Nephron (organoid): ENCODE data around the gene COL1A1.

Source experiments
- H3K27ac Mint-ChIP-seq, 3 experiments: 2 replicates each; pipeline ENCODE4 v1.8.0; 2020; ENCODE audit warnings: mixed read lengths in 3 of 3, mild to moderate bottlenecking in 2 of 3, moderate library complexity in 1 of 3
- H3K27me3 Mint-ChIP-seq: 2 replicates; pipeline ENCODE4 v1.8.0; 2021; ENCODE audit warnings: low read depth, mild to moderate bottlenecking, moderate library complexity, mixed read lengths
- H3K36me3 Mint-ChIP-seq: 2 replicates; pipeline ENCODE4 v1.8.0; 2020; ENCODE audit warnings: low read depth, mixed read lengths
- H3K4me1 Mint-ChIP-seq: 2 replicates; pipeline ENCODE4 v1.8.0; 2020; ENCODE audit warnings: mixed read lengths
- H3K4me3 Mint-ChIP-seq, 3 experiments: 2 replicates each; pipeline ENCODE4 v1.8.0; 2020; ENCODE audit warnings: mild to moderate bottlenecking in 3 of 3, mixed read lengths in 3 of 3, moderate library complexity in 2 of 3
- H3K9me3 Mint-ChIP-seq: 2 replicates; pipeline ENCODE4 v1.8.0; 2020; ENCODE audit warnings: mixed read lengths
- CTCF ChIP-seq, 3 experiments: fragments of 200-600 bp; sonication (generic); IDR thresholded peaks; one replicate each; pipeline ENCODE4 v1.5.0; 2021; ENCODE audit warnings: antibody characterized with exemption in 3 of 3; ENCODE audit not compliant: unreplicated experiment in 3 of 3

Gene COL1A1

DNA sequence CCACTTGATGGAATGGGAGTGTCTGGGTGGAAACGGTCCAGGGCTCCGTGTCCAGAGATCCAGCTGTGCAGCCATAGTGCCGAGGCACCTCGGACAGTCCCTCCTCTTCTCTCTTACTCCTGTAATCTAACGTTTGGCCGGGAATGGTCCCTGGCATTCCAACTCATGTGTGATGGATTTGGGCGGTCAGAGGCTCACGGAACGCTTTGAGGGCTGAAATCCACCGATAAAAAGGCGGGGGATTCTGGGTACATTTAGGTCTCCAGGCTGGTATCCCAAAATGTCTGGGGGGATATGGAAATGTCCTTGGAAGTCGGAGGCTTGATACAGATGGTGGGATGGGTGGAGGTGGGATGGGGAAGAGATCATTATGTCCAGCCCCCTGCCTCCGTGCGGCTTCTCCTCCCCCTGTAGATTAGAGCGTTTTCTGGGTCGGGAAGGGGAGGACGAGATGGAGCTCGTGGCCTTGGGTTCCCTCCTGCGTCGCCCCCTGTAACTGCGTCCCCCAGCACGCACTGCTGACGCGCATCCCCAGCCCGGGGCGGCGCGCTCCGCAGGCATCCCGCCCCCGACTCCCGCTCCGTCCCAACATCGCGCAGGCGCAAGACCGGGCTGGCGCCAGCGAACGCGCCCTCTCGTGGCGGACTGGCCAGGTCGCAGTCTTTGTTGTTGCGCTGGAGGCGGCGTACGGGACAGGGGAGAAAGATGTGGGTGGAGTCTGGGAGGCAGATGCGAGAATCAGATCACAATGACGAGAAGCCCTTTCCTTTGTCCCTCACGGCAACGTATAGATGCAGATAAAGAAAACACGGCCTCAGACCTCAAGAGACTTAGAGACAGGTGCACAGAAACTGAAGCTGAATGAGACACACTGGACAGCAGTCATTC, 40.2 kb downstream of the COL1A1 start:
- Mint-ChIP-seq H3K4me1 (peaks cover 29% of the 10 kb centered on the region), H3K27me3 (no peaks in the 10 kb centered on the region), H3K27ac (peak overlapping the region; percentile 69 to 92 (median 78)), H3K36me3 (no peaks in the 10 kb centered on the region), H3K4me3 (peak overlapping the region; percentile 86 to 88 (median 87)), H3K9me3 (no peaks in the 10 kb centered on the region)
- TF ChIP-seq CTCF (IDR thresholded peaks at IDR 0.05; ENCODE audit: unreplicated experiment in 3 of 3), result peak; percentile 93 to 96 (median 95)

- peaks cover 25% of the 10 kb centered on the region for H3K4me1 Mint-ChIP-seq
- TF ChIP-seq CTCF (IDR thresholded peaks at IDR 0.05; ENCODE audit: unreplicated experiment in 3 of 3), result no peak
- peak overlapping the region in 2 of 3 experiments; percentile 9 to 79 for H3K27ac Mint-ChIP-seq
Measured at GRCh38 chr17:50157891-50158290, 43.5 kb downstream of the COL1A1 start.

DNA sequence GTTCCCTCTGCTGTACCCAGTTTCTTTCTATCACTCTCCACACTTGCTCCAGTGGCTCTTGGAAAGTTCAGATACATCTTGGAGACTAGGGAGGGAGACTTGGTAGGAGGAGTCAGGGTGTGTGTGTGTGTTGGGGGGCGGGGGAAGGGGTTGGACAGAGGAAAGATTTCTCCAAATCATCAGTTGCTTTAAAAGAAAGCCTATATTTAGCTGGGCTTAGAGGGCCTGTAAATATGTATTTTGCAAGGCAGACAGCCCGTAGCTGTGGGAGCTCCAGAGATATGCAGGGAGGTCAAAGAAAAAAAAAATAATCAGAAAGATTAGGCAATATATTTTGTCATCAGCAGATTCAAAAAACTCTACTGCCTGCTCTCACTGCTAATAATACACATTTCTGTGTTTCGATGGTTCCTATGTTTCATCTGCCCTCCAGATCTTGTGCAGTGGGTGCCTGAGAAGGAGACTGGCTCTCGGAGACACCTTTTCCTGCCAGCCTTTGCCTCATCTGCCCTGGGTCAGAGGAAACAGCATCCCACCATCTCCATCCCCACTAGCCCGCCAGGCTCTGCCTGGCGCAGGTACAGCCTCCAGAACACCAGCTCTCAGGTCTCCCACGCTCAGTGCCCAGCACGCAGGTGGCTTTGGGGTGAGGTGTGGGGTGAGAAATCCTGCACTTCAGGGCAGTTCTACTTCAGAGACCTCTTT, 46.2 kb downstream of the COL1A1 start:
- TF ChIP-seq CTCF (IDR thresholded peaks at IDR 0.05; ENCODE audit: unreplicated experiment in 3 of 3), result no peak
- no peaks in the 10 kb centered on the region for H3K36me3 Mint-ChIP-seq
- peak overlapping the region; percentile 48 to 81 (median 74) for H3K4me3 Mint-ChIP-seq
- peaks cover 4% of the 10 kb centered on the region for H3K27me3 Mint-ChIP-seq
- H3K4me1 Mint-ChIP-seq, result peaks cover 18% of the 10 kb centered on the region
- peak overlapping the region; percentile 92 to 99 (median 99) for H3K27ac Mint-ChIP-seq
- no peaks in the 10 kb centered on the region for H3K9me3 Mint-ChIP-seq

More at GRCh38 chr17:50157891-50158290, 43.5 kb downstream of the COL1A1 start:
- no peaks in the 10 kb centered on the region for H3K27me3 Mint-ChIP-seq
- no peaks in the 10 kb centered on the region for H3K9me3 Mint-ChIP-seq
- no peaks in the 10 kb centered on the region for H3K36me3 Mint-ChIP-seq
- H3K4me3 Mint-ChIP-seq, result no peak overlapping the region

DNA sequence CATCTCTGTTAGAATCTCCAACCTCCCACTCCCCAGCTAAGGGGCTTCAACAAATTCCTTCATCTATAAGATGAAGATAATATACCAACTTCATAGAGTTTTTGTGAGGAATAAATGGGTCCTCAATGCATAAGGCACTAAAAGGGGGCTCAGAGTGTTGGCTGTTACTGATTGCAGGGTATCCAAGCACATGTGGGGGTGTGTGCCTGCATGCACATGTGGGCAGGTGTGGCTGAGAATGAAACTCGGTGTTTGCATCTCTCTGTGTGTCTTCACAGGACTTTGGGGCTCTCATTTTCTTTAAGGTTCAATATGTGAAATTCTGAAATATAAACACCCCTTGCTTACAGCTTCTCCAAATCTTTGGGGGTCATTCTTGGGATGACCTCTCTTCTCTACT, 46.8 kb downstream of the COL1A1 start:
- Mint-ChIP-seq H3K27ac (peak overlapping the region; percentile 92 to 99 (median 99)), H3K36me3 (no peaks in the 10 kb centered on the region), H3K4me3 (peak overlapping the region; percentile 48 to 81 (median 74)), H3K4me1 (peaks cover 18% of the 10 kb centered on the region), H3K27me3 (peaks cover 4% of the 10 kb centered on the region), H3K9me3 (no peaks in the 10 kb centered on the region)
- TF ChIP-seq CTCF (IDR thresholded peaks at IDR 0.05; ENCODE audit: unreplicated experiment in 3 of 3), result no peak

DNA sequence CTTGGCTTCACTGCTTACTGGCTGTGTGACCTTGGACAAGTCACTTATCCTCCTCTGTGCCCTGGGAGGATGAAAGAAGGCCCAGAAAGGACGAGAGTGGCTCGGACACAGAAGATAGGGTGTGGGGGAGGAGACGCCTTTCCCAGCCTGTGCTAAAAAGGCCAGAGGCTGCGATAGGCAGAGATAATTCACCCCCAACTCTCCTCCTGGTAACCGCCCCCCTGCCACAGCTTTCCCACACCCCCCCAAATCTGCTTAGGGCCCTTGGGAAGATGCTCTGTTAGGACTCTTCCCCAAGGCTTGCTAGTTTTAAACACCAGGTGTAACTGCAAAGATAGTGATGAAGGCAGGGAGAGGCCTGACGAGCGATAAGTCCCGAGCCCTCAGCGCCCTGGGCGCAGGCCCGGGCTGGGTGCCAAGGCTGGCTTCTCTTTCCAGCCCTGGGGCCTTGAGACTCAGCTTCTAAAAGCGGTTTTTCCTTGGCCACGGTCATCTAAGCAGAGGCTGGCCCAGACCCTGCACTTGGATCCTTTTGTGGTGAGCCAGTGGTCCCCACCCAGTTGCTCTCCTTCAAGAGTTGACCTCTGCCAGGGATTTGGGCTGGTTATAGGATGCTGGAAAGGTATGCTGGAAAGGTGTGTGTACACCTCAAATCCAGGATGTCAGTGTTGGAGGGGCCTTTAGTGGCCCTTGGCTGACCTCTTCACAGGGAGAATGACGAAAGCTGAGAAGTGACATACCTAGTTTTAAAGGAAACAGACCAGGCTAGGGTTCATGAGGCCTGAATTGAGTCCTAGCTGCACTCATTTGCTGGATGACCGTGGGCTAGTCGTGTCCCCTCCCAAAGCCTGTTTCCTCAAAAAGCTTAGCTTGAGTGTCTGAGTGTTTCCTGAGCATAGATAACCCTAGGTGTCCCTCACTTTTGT, 47.5 kb downstream of the COL1A1 start:
- Mint-ChIP-seq H3K27ac (peak overlapping the region; percentile 92 to 99 (median 99)), H3K36me3 (no peaks in the 10 kb centered on the region), H3K4me3 (peak overlapping the region in 1 of 3 experiments; percentile 81), H3K4me1 (peaks cover 18% of the 10 kb centered on the region), H3K27me3 (peaks cover 4% of the 10 kb centered on the region), H3K9me3 (no peaks in the 10 kb centered on the region)
- TF ChIP-seq CTCF (IDR thresholded peaks at IDR 0.05; ENCODE audit: unreplicated experiment in 3 of 3), result no peak
